IPS DF 6.9 (cell line): ENCODE results near the gene PARD6G.

Source experiments
- DNase-seq: peaks from one replicate; pipeline ENCODE4 v3.0.0-alpha.2; 2013; ENCODE audit warnings: low read depth, low spot score
- H3K27ac ChIP-seq: one replicate; pipeline ENCODE4 v1.5.1; 2013; ENCODE audit warnings: low read length, control low read depth
- H3K27me3 ChIP-seq: 2 replicates; pipeline ENCODE4 v1.6.1; 2013; ENCODE audit warnings: mild to moderate bottlenecking, low read length; ENCODE audit not compliant: control insufficient read depth, insufficient read depth
- H3K36me3 ChIP-seq: 2 replicates; pipeline ENCODE4 v1.6.1; 2013; ENCODE audit warnings: low read length; ENCODE audit not compliant: control insufficient read depth, insufficient read depth
- H3K4me1 ChIP-seq: 2 replicates; pipeline ENCODE4 v1.6.1; 2013; ENCODE audit warnings: low read length; ENCODE audit not compliant: control insufficient read depth, insufficient read depth
- H3K4me3 ChIP-seq: 2 replicates; pipeline ENCODE4 v1.5.1; 2013; ENCODE audit warnings: mild to moderate bottlenecking, low read length
- H3K9me3 ChIP-seq: 2 replicates; pipeline ENCODE4 v1.6.1; 2013; ENCODE audit warnings: low read length, inconsistent platforms; ENCODE audit not compliant: control insufficient read depth, insufficient read depth
- WGBS: extraction: QIAGEN DNeasy Blood & Tissue Kit; methylation state at CpG from one replicate; pipeline ENCODE4 v1.1.7; 2013; ENCODE audit warnings: mixed read lengths, missing lambda C conversion rate; ENCODE audit not compliant: insufficient read length, insufficient coverage; 5-methylcytosine and 5-hydroxymethylcytosine counted together

PARD6G gene

GRCh38 chr18:80108121-80108536 lies 139.2 kb downstream of the PARD6G start:
- Histone ChIP-seq H3K27ac (no peak overlapping the region), H3K4me1 (peaks cover 14% of the 10 kb centered on the region), H3K4me3 (no peak overlapping the region), H3K9me3 (no peaks in the 10 kb centered on the region), H3K36me3 (no peaks in the 10 kb centered on the region), H3K27me3 (no peaks in the 10 kb centered on the region)
- no peak for DNase-seq
- no CpG with 5 or more reads among the region's 23 CpGs for WGBS

GRCh38 chr18:80107426-80107825 lies 139.9 kb downstream of the PARD6G start:
- no peaks in the 10 kb centered on the region for H3K27me3 ChIP-seq
- H3K4me3 ChIP-seq, result no peak overlapping the region
- no CpG with 5 or more reads among the region's 10 CpGs for WGBS
- H3K27ac ChIP-seq, result no peak overlapping the region
- peaks cover 14% of the 10 kb centered on the region for H3K4me1 ChIP-seq
- H3K36me3 ChIP-seq, result no peaks in the 10 kb centered on the region
- no peak for DNase-seq
- no peaks in the 10 kb centered on the region for H3K9me3 ChIP-seq
